IMR-90 (cell line): ENCODE measurements around the gene RAB11FIP3. TPM values are rescaled to one million over a fixed set of nuclear protein-coding genes. Genes with fewer than 3 reads are reported as not detected.

Source experiments
- ATAC-seq: fragments of 200-7000 bp; cut with Tn5 transposase; 2 replicates; pipeline ENCODE4 v1.9.1; 2020; ENCODE audit warnings: low read depth, mild to moderate bottlenecking, moderate library complexity
- BruUV-seq: library from RNA; stranded (reverse); fragments of 400-500 nt; replicated peaks from 2 replicates; lab custom pipeline; 2021; lab: Mats Ljungman, UMichigan
- CTCF ChIA-PET: fragments of 300-600 bp; formaldehyde crosslinking; extraction: SDS; loops from one replicate; lab custom pipeline; 2021; ENCODE audit warnings: antibody characterized with exemption; lab: Yijun Ruan, JAX
- POLR2A ChIA-PET: fragments of 300-600 bp; sonication (Branson Sonifier 250); formaldehyde crosslinking; loops from one replicate; lab custom pipeline; 2022; ENCODE audit warnings: antibody characterized with exemption; ENCODE audit not compliant: unreplicated experiment; lab: Charles Lee
- DNase-seq: peaks from one replicate; pipeline ENCODE4 v3.0.0; 2013
- H2AFZ ChIP-seq: replicated peaks from 2 replicates; pipeline ENCODE3; 2013; ENCODE audit warnings: low read length, mild to moderate bottlenecking; ENCODE audit not compliant: poor library complexity
- H2AK5ac ChIP-seq: 2 replicates; pipeline ENCODE4 v1.6.1; 2013; ENCODE audit warnings: low read depth, low read length, inconsistent platforms
- H2AK9ac ChIP-seq: replicated peaks from 2 replicates; pipeline ENCODE3; 2013; ENCODE audit warnings: mild to moderate bottlenecking, low read depth, low read length, moderate library complexity; ENCODE audit not compliant: poor library complexity
- H2BK120ac ChIP-seq: 2 replicates; pipeline ENCODE4 v1.6.1; 2013; ENCODE audit warnings: low read depth, low read length, inconsistent platforms
- H2BK15ac ChIP-seq: 3 replicates; pipeline ENCODE4 v1.6.1; 2013; ENCODE audit warnings: low read depth, low read length, inconsistent platforms
- H2BK20ac ChIP-seq: 2 replicates; pipeline ENCODE4 v1.6.1; 2013; ENCODE audit warnings: low read depth, mild to moderate bottlenecking, inconsistent platforms, low read length, moderate library complexity
- H2BK5ac ChIP-seq: 2 replicates; pipeline ENCODE4 v1.6.1; 2013; ENCODE audit warnings: mild to moderate bottlenecking, low read depth, low read length, inconsistent platforms; ENCODE audit not compliant: poor library complexity, severe bottlenecking
- H3K14ac ChIP-seq: replicated peaks from 2 replicates; pipeline ENCODE4 v1.6.1; 2013; ENCODE audit warnings: low read depth, low read length, inconsistent platforms
- H3K18ac ChIP-seq: 2 replicates; pipeline ENCODE4 v1.6.1; 2013; ENCODE audit warnings: low read depth, low read length, control low read depth
- H3K23ac ChIP-seq: 2 replicates; pipeline ENCODE4 v1.6.1; 2013; ENCODE audit warnings: low read depth, low read length, inconsistent platforms
- H3K27ac ChIP-seq: 2 replicates; pipeline ENCODE4 v1.5.1; 2013; ENCODE audit warnings: mild to moderate bottlenecking, control low read depth, low read length; ENCODE audit not compliant: insufficient read depth
- H3K27me3 ChIP-seq: 2 replicates; pipeline ENCODE4 v1.6.1; 2013; ENCODE audit warnings: low read length; ENCODE audit not compliant: control insufficient read depth, insufficient read depth
- H3K36me3 ChIP-seq: 2 replicates; pipeline ENCODE4 v1.6.1; 2013; ENCODE audit warnings: low read length, mixed read lengths; ENCODE audit not compliant: control insufficient read depth, insufficient read depth
- H3K4ac ChIP-seq: 2 replicates; pipeline ENCODE4 v1.6.1; 2013; ENCODE audit warnings: low read depth, low read length, inconsistent platforms
- H3K4me1 ChIP-seq: 2 replicates; pipeline ENCODE4 v1.6.1; 2013; ENCODE audit warnings: low read length, mixed read lengths; ENCODE audit not compliant: control insufficient read depth, insufficient read depth
- H3K4me2 ChIP-seq: 2 replicates; pipeline ENCODE4 v1.6.1; 2013; ENCODE audit warnings: low read depth, mild to moderate bottlenecking, control low read depth, low read length, moderate library complexity
- H3K4me3 ChIP-seq: 2 replicates; pipeline ENCODE4 v1.5.1; 2013; ENCODE audit warnings: low read depth, mild to moderate bottlenecking, control low read depth, low read length, moderate library complexity; ENCODE audit not compliant: insufficient read depth
- H3K56ac ChIP-seq: 2 replicates; pipeline ENCODE4 v1.6.1; 2013; ENCODE audit warnings: low read length, inconsistent platforms; ENCODE audit not compliant: insufficient read depth; ENCODE audit errors: extremely low read depth
- H3K79me1 ChIP-seq, 2 experiments: 2 replicates each; pipeline ENCODE4 v1.6.1; 2013; ENCODE audit warnings: low read length in 2 of 2, inconsistent platforms in 1 of 2, low read depth in 1 of 2
- H3K9ac ChIP-seq: 2 replicates; pipeline ENCODE4 v1.6.1; 2013; ENCODE audit warnings: low read depth, low read length, control low read depth
- H3K9me1 ChIP-seq: 2 replicates; pipeline ENCODE4 v1.6.1; 2013; ENCODE audit warnings: low read length, inconsistent platforms; ENCODE audit not compliant: insufficient read depth
- H3K9me3 ChIP-seq: 2 replicates; pipeline ENCODE4 v1.6.1; 2013; ENCODE audit warnings: low read length; ENCODE audit not compliant: control insufficient read depth, insufficient read depth
- H4K20me1 ChIP-seq: 2 replicates; pipeline ENCODE4 v1.6.1; 2013; ENCODE audit warnings: low read length, inconsistent platforms; ENCODE audit not compliant: insufficient read depth
- H4K5ac ChIP-seq: 2 replicates; pipeline ENCODE4 v1.6.1; 2013; ENCODE audit warnings: mild to moderate bottlenecking, low read depth, low read length, control low read depth
- H4K8ac ChIP-seq, 2 experiments: 2 replicates each; pipeline ENCODE4 v1.6.1; 2013; ENCODE audit warnings: low read depth in 2 of 2, low read length in 2 of 2, control low read depth in 1 of 2, inconsistent platforms in 1 of 2
- H4K91ac ChIP-seq: 2 replicates; pipeline ENCODE4 v1.6.1; 2013; ENCODE audit warnings: low read depth, low read length, inconsistent platforms; ENCODE audit not compliant: insufficient read depth
- CHD1 ChIP-seq: IDR thresholded peaks from 2 replicates; pipeline ENCODE4 v1.6.1; 2012; ENCODE audit warnings: low read depth, low read length, improper control_type of control experiment
- MAFK ChIP-seq: IDR thresholded peaks from 2 replicates; pipeline ENCODE4 v1.6.1; 2012; ENCODE audit warnings: low read depth, low read length, improper control_type of control experiment
- MAZ ChIP-seq: IDR thresholded peaks from 2 replicates; pipeline ENCODE4 v1.6.1; 2012; ENCODE audit warnings: low read depth, mild to moderate bottlenecking, low read length, improper control_type of control experiment, moderate library complexity, borderline replicate concordance
- NFE2L2 ChIP-seq: fragments of 150-350 bp; IDR thresholded peaks from 2 replicates; pipeline ENCODE4 v1.6.1; 2016; ENCODE audit warnings: low read depth, mild to moderate bottlenecking, low read length
- RCOR1 ChIP-seq: IDR thresholded peaks from 2 replicates; pipeline ENCODE4 v1.6.1; 2012; ENCODE audit warnings: mild to moderate bottlenecking, low read length, improper control_type of control experiment; ENCODE audit not compliant: insufficient replicate concordance
- SMC3 ChIP-seq: fragments of 150-350 bp; IDR thresholded peaks from 2 replicates; pipeline ENCODE4 v1.6.1; 2016; ENCODE audit warnings: low read depth, mild to moderate bottlenecking, antibody characterized with exemption, low read length, moderate library complexity
- WGBS, 2 experiments: methylation state at CpG; one replicate each; pipeline versions ENCODE4 v1.1.5 to v1.1.7; 2013; ENCODE audit warnings: missing lambda C conversion rate in 2 of 2; ENCODE audit not compliant: insufficient read length in 1 of 2; ENCODE audit errors: extremely low coverage in 2 of 2; 5-methylcytosine and 5-hydroxymethylcytosine counted together
- dilution Hi-C: fragments of 300-500 bp; cut with HindIII; formaldehyde crosslinking; loops from one replicate; pipeline ENCODE4 v1.14.3; 2018; ENCODE audit warnings: low sequenced_read_pairs; ENCODE audit not compliant: unreplicated experiment
- in situ Hi-C: fragments of 300-500 bp; cut with MboI; formaldehyde crosslinking; loops from 3 replicates; pipeline ENCODE4 v1.14.3; 2019; ENCODE audit warnings: low sequenced_read_pairs, inconsistent platforms, mixed read lengths
- intact Hi-C: fragments of 100-400 bp; cut with micrococcal nuclease; formaldehyde crosslinking; loops from 2 replicates; pipeline ENCODE4 v1.10.0; 2022
- polyA plus RNA-seq, 3 experiments: library from polyadenylated mRNA; depleted of rRNA; stranded (reverse); fragments of >200 nt; gene quantifications; 2 replicates each; pipeline ENCODE4 v1.2.3, GENCODE V29; 2012; ENCODE audit warnings: low replicate concordance in 1 of 3
- total RNA-seq: library from RNA; depleted of rRNA; stranded (reverse); fragments of >200 nt; gene quantifications from 2 replicates; pipeline ENCODE4 v1.2.3, GENCODE V29; 2012

Gene RAB11FIP3
- total and polyA plus RNA-seq, 2 of the 4 experiments (the other 2 are of a cell fraction): 7.5 to 22.5 TPM

GRCh38 chr16:505479-506245 lies 80.2 kb downstream of the RAB11FIP3 start:
- Histone ChIP-seq H2BK5ac (no peak overlapping the region), H4K8ac (no peak overlapping the region), H2AFZ (no peak overlapping the region), H3K4me2 (no peak overlapping the region), H3K9me3 (no peaks in the 10 kb centered on the region), H3K36me3 (peaks cover 23% of the 10 kb centered on the region; the same call in 1 of the 2 replicates), H4K20me1 (no peaks in the 10 kb centered on the region), H3K18ac (no peak overlapping the region), H3K14ac (no peak overlapping the region), H3K9ac (no peak overlapping the region), H3K4me3 (no peak overlapping the region), H3K56ac (no peak overlapping the region), H3K9me1 (0 out of 2 replicates have a peak, but pooled peaks cover 3% of the 10 kb centered on the region), H2AK9ac (no peak overlapping the region), H2BK120ac (no peak overlapping the region), H2BK20ac (no peak overlapping the region), H4K91ac (no peak overlapping the region), H3K79me1 (no peaks in the 10 kb centered on the region; a peak in 1 of 4 replicates), H2BK15ac (no peak overlapping the region), H3K4ac (no peak overlapping the region), H3K27me3 (no peaks in the 10 kb centered on the region), H3K23ac (no peak overlapping the region), H2AK5ac (no peak overlapping the region), H3K4me1 (no peaks in the 10 kb centered on the region), H4K5ac (no peak overlapping the region), H3K27ac (no peak overlapping the region)
- TF ChIP-seq NFE2L2 (no peak), RCOR1 (no peak), CHD1 (no peak), MAZ (no peak), SMC3 (no peak), MAFK (no peak)
- in situ Hi-C loops (no loop called here), dilution Hi-C loops (no loop called here), intact Hi-C loops (no loop called here)
- DNase-seq (no peak), ATAC-seq (no peak)
- ChIA-PET CTCF (no interaction called here), POLR2A (no interaction called here)
- no TSS peak for BruUV-seq
- WGBS, 2 experiments: 85% methylated on average over 15 of the region's 33 CpGs; no CpG with 5 or more reads in 1 of the 2 experiments
